Non-pigmented ciliary epithelial cell (primary cell): ENCODE data around the gene MGME1.
"Not testable (repeated sequence)": the region's sequence is repeated elsewhere in the genome, so short reads cannot be mapped to it uniquely, and the experiment has no call there.

Experiments
- DNase-seq: peaks from one replicate; pipeline ENCODE4 v3.0.0-alpha.2; 2010; ENCODE audit warnings: low read depth

MGME1 gene

GRCh38 chr20:17960400-17960885, 8.4 kb upstream of the MGME1 start:
- DNase-seq, result not testable (repeated sequence)

- DNase-seq, result no peak
These were observed 7.8 kb upstream of the MGME1 start for GRCh38 chr20:17960927-17961586.

- no peak for DNase-seq
These were observed 7.3 kb upstream of the MGME1 start for GRCh38 chr20:17961587-17961940.

- DNase-seq, result no peak
These were observed 5.5 kb upstream of the MGME1 start for GRCh38 chr20:17963114-17963897.

- DNase-seq, result no peak
These were observed 4.7 kb upstream of the MGME1 start for GRCh38 chr20:17964073-17964472.

- no peak for DNase-seq
These were observed 4.2 kb upstream of the MGME1 start for GRCh38 chr20:17964632-17965031.

- DNase-seq, result no peak
These were observed 3.6 kb upstream of the MGME1 start for GRCh38 chr20:17965042-17965697.

- no peak for DNase-seq
These were observed 2.1 kb upstream of the MGME1 start for GRCh38 chr20:17966432-17967310.

GRCh38 chr20:17967521-17968365, 1.1 kb upstream of the MGME1 start:
- no peak for DNase-seq

GRCh38 chr20:17969278-17969883, 563 bp downstream of the MGME1 start:
- DNase-seq, result no peak

GRCh38 chr20:17969884-17970409, 1.1 kb downstream of the MGME1 start:
- peak; percentile 55 for DNase-seq

GRCh38 chr20:17971300-17972013, 2.6 kb downstream of the MGME1 start:
- DNase-seq, result peak; percentile 56

- DNase-seq, result no peak
These were observed 3.3 kb downstream of the MGME1 start for GRCh38 chr20:17972121-17972520.

- no peak for DNase-seq
These were observed 7.5 kb downstream of the MGME1 start for GRCh38 chr20:17976305-17976704.

GRCh38 chr20:17985388-17986018, 16.7 kb downstream of the MGME1 start:
- no peak for DNase-seq

GRCh38 chr20:17987988-17988387, 19.2 kb downstream of the MGME1 start:
- DNase-seq, result no peak

GRCh38 chr20:17990278-17990972, 21.6 kb downstream of the MGME1 start:
- no peak for DNase-seq

- DNase-seq, result no peak
These were observed 23.4 kb downstream of the MGME1 start for GRCh38 chr20:17992224-17992637.
